Measurements from ENCODE around the gene CACNA1C. TPM values are rescaled to one million over a fixed set of nuclear protein-coding genes. Genes with fewer than 3 reads are reported as not detected.

The CACNA1C gene
- total RNA-seq, 1 donor from 2014 or later: 1.3 TPM

DNA sequence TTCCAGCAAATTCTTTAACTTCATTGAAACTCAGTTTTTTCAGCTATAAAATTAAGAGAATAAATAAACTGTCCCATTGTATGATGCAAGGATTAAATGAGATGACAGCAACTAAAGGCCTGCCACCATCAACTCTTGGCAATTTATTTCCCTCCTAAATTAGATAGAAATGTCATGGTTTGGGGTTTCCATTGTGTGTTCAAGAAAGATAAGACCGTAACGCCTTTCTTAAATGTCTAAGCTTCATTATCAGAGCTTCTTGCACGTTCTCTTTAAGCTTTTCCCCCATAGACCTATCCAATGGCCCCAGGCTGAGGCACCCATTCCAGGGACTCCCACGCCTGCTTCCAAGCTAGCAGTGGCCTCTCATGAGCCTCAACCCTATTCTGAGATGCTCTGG lies 281.9 kb downstream of the CACNA1C start:
- no peak for DNase-seq (ENCODE audit: low read depth)
- Histone ChIP-seq H3K36me3 (ENCODE audit: control insufficient read depth, insufficient read depth, low read length) (no peaks in the 10 kb centered on the region), H3K27me3 (ENCODE audit: control insufficient read depth, insufficient read depth, low read length) (no peaks in the 10 kb centered on the region), H3K4me3 (ENCODE audit: low read depth, low read length) (no peak overlapping the region)
- TF ChIP-seq, protein P1, sequence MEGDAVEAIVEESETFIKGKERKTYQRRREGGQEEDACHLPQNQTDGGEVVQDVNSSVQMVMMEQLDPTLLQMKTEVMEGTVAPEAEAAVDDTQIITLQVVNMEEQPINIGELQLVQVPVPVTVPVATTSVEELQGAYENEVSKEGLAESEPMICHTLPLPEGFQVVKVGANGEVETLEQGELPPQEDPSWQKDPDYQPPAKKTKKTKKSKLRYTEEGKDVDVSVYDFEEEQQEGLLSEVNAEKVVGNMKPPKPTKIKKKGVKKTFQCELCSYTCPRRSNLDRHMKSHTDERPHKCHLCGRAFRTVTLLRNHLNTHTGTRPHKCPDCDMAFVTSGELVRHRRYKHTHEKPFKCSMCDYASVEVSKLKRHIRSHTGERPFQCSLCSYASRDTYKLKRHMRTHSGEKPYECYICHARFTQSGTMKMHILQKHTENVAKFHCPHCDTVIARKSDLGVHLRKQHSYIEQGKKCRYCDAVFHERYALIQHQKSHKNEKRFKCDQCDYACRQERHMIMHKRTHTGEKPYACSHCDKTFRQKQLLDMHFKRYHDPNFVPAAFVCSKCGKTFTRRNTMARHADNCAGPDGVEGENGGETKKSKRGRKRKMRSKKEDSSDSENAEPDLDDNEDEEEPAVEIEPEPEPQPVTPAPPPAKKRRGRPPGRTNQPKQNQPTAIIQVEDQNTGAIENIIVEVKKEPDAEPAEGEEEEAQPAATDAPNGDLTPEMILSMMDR (IDR thresholded peaks at IDR 0.05; ENCODE audit: insufficient read depth, low read length, poor library complexity, severe bottlenecking): no peak

DNA sequence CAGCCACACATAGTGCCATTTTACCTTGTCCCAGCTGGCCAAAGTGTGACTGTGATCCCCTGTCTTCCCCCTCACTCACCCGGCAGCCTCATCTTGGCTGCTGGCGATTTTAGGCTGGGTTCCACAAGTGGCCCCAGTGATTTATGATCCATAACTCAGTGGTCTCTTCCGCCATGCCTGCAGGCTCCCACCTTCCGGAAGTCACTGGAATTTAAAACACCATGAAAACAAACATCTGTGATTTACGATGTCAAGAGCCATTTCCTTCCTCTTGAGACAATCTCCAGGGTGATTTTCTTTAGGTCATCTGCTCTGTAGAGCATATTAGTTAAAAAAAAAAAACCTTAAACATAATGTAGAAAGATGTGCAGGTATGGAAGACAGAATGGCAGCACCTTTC lies 282.3 kb downstream of the CACNA1C start:
- no peak for DNase-seq (ENCODE audit: low read depth)
- TF ChIP-seq, protein P1 (IDR thresholded peaks at IDR 0.05; ENCODE audit: insufficient read depth, low read length, poor library complexity, severe bottlenecking): no peak

DNA sequence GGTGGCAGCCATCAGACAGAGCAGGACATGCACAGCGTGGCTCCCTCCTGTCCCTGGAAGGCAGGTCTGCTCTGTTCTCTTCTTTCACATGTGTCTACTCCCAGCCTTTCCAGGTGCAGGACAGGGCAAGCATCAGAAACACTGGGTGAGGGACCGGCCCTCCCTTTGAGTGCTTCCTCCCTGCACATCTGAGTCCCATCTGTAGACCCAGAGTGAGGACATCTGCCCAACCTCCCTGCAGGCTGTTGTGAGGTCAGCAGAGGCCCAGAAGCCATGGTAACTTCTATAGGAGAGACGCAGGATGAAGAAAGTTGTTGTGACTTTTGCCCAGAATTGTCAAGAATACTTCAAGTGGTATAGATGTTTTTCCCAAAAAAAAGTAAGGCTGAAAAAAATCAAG lies 282.7 kb downstream of the CACNA1C start:
- no peak for DNase-seq (ENCODE audit: low read depth)

More for the DNA sequence above, 282.3 kb downstream of the CACNA1C start:
- H3K27me3 ChIP-seq (ENCODE audit: control insufficient read depth, insufficient read depth, low read length): no peaks in the 10 kb centered on the region
- no peaks in the 10 kb centered on the region for H3K36me3 ChIP-seq (ENCODE audit: control insufficient read depth, insufficient read depth, low read length)
- H3K4me3 ChIP-seq (ENCODE audit: low read depth, low read length): no peak overlapping the region

DNA sequence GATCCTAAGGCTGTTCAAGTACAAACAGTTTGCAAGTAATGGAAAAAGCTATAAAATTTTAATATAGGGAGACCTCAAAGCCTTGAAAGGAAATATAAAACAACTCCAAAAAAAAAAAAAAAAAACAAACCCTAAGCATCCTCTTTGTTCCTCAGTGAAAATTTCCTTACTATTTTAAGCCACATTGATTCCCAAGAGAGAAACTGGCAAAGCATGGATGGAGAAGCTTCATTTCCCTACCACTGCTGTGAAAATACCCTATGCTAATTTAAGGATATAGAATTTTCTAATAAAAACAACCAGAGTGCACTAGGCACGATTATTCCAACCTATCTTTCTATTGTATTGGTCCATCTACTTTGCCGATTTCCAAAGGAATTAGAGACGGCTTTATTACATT lies 283.1 kb downstream of the CACNA1C start:
- Histone ChIP-seq H3K27me3 (ENCODE audit: control insufficient read depth, insufficient read depth, low read length) (no peaks in the 10 kb centered on the region), H3K4me3 (ENCODE audit: low read depth, low read length) (no peak overlapping the region), H3K36me3 (ENCODE audit: control insufficient read depth, insufficient read depth, low read length) (no peaks in the 10 kb centered on the region)
- TF ChIP-seq, protein P1 (IDR thresholded peaks at IDR 0.05; ENCODE audit: insufficient read depth, low read length, poor library complexity, severe bottlenecking): no peak
- DNase-seq (ENCODE audit: low read depth): no peak

More for the DNA sequence above, 282.7 kb downstream of the CACNA1C start:
- no peak overlapping the region for H3K4me3 ChIP-seq (ENCODE audit: low read depth, low read length)
- H3K27me3 ChIP-seq (ENCODE audit: control insufficient read depth, insufficient read depth, low read length): no peaks in the 10 kb centered on the region
- no peaks in the 10 kb centered on the region for H3K36me3 ChIP-seq (ENCODE audit: control insufficient read depth, insufficient read depth, low read length)
- TF ChIP-seq, protein P1 (IDR thresholded peaks at IDR 0.05; ENCODE audit: insufficient read depth, low read length, poor library complexity, severe bottlenecking): no peak

DNA sequence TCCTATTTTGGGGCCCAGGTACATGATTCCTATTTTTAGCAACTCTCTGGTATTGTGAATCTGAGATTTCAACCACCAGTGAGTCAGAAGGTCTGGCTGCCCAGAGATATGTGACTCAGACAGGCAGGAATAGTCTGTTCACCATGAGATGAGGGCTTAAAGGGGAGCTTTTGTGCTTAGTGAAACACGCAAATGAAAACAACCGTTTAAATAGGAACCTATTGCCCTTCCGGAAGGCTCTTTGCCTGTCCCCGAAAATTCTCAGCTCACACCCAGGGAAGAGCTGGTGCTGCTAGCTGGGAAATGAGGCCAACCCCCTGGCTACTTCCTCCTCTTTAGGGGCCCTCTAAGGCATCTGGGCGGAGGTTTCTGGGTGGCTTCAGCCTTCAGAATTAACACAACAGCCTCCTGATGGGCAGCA lies 283.6 kb downstream of the CACNA1C start:
- no peak overlapping the region for H3K4me3 ChIP-seq (ENCODE audit: low read depth, low read length)
- DNase-seq (ENCODE audit: low read depth): peak; percentile 86

More for the DNA sequence above, 283.6 kb downstream of the CACNA1C start:
- Histone ChIP-seq H3K36me3 (ENCODE audit: control insufficient read depth, insufficient read depth, low read length) (no peaks in the 10 kb centered on the region), H3K27me3 (ENCODE audit: control insufficient read depth, insufficient read depth, low read length) (no peaks in the 10 kb centered on the region)
- TF ChIP-seq, protein P1 (IDR thresholded peaks at IDR 0.05; ENCODE audit: insufficient read depth, low read length, poor library complexity, severe bottlenecking): no peak

All from kidney epithelial cell (primary cell).